Endothelial cell (in vitro differentiated cells): ENCODE results near the gene SLC20A1. TPM values are rescaled to one million over a fixed set of nuclear protein-coding genes. Genes with fewer than 3 reads are reported as not detected.
"Not testable (repeated sequence)": the region's sequence is repeated elsewhere in the genome, so short reads cannot be mapped to it uniquely, and the experiment has no call there.

Experiments
- DNase-seq: peaks from one replicate; pipeline ENCODE4 v3.0.0; 2021; ENCODE audit warnings: low spot score
- H3K27ac Mint-ChIP-seq: one replicate; pipeline ENCODE4 v1.8.0; 2021; ENCODE audit warnings: mixed read lengths, inconsistent platforms; ENCODE audit not compliant: unreplicated experiment
- H3K27me3 Mint-ChIP-seq: one replicate; pipeline ENCODE4 v1.8.0; 2021; ENCODE audit warnings: mild to moderate bottlenecking, moderate library complexity, mixed read lengths, inconsistent platforms; ENCODE audit not compliant: unreplicated experiment
- H3K36me3 Mint-ChIP-seq: one replicate; pipeline ENCODE4 v1.8.0; 2021; ENCODE audit warnings: mild to moderate bottlenecking, low read depth, mixed read lengths, inconsistent platforms; ENCODE audit not compliant: unreplicated experiment
- H3K4me1 Mint-ChIP-seq: one replicate; pipeline ENCODE4 v1.8.0; 2021; ENCODE audit warnings: mild to moderate bottlenecking, mixed read lengths, inconsistent platforms; ENCODE audit not compliant: unreplicated experiment
- H3K4me3 Mint-ChIP-seq: one replicate; pipeline ENCODE4 v1.8.0; 2021; ENCODE audit warnings: mild to moderate bottlenecking, mixed read lengths, inconsistent platforms; ENCODE audit not compliant: unreplicated experiment
- H3K9me3 Mint-ChIP-seq: one replicate; pipeline ENCODE4 v1.8.0; 2021; ENCODE audit warnings: mixed read lengths, inconsistent platforms; ENCODE audit not compliant: unreplicated experiment
- total RNA-seq: library from RNA; stranded (reverse); fragmentation: NEBNext Ultra II Directional; extraction: Animal tissue kit (Norgen Biotek cat#: 25700); gene quantifications from one replicate; pipeline ENCODE4 v1.2.1, GENCODE V29; 2021; ENCODE audit not compliant: unreplicated experiment
- TF ChIP-seq, protein P1 (sequence below): fragments of 200-600 bp; sonication (generic); IDR thresholded peaks from one replicate; pipeline ENCODE4 v1.5.0; 2021; ENCODE audit warnings: antibody characterized with exemption; ENCODE audit not compliant: unreplicated experiment

The SLC20A1 gene
- total RNA-seq, 1 donor from 2014 or later, result 255 TPM

GRCh38 chr2:112607680-112608438 lies 37.9 kb upstream of the SLC20A1 start:
- TF ChIP-seq, protein P1, sequence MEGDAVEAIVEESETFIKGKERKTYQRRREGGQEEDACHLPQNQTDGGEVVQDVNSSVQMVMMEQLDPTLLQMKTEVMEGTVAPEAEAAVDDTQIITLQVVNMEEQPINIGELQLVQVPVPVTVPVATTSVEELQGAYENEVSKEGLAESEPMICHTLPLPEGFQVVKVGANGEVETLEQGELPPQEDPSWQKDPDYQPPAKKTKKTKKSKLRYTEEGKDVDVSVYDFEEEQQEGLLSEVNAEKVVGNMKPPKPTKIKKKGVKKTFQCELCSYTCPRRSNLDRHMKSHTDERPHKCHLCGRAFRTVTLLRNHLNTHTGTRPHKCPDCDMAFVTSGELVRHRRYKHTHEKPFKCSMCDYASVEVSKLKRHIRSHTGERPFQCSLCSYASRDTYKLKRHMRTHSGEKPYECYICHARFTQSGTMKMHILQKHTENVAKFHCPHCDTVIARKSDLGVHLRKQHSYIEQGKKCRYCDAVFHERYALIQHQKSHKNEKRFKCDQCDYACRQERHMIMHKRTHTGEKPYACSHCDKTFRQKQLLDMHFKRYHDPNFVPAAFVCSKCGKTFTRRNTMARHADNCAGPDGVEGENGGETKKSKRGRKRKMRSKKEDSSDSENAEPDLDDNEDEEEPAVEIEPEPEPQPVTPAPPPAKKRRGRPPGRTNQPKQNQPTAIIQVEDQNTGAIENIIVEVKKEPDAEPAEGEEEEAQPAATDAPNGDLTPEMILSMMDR, result no peak
- Mint-ChIP-seq H3K9me3 (no peaks in the 10 kb centered on the region), H3K27me3 (no peaks in the 10 kb centered on the region), H3K36me3 (no peaks in the 10 kb centered on the region), H3K4me1 (peaks cover 3% of the 10 kb centered on the region), H3K4me3 (no peak overlapping the region), H3K27ac (no peak overlapping the region)
- DNase-seq, result no peak

- not testable (repeated sequence) for H3K27me3 Mint-ChIP-seq, H3K9me3 Mint-ChIP-seq, H3K4me1 Mint-ChIP-seq, H3K4me3 Mint-ChIP-seq, H3K36me3 Mint-ChIP-seq, DNase-seq
- peak overlapping the region; percentile 24 for H3K27ac Mint-ChIP-seq
These were observed 36.4 kb upstream of the SLC20A1 start for GRCh38 chr2:112609320-112609719.

- H3K9me3 Mint-ChIP-seq, H3K27me3 Mint-ChIP-seq, H3K27ac Mint-ChIP-seq, H3K36me3 Mint-ChIP-seq, DNase-seq, H3K4me3 Mint-ChIP-seq, H3K4me1 Mint-ChIP-seq: not testable (repeated sequence)
These were observed 33.5 kb upstream of the SLC20A1 start for GRCh38 chr2:112612283-112612682.

DNA sequence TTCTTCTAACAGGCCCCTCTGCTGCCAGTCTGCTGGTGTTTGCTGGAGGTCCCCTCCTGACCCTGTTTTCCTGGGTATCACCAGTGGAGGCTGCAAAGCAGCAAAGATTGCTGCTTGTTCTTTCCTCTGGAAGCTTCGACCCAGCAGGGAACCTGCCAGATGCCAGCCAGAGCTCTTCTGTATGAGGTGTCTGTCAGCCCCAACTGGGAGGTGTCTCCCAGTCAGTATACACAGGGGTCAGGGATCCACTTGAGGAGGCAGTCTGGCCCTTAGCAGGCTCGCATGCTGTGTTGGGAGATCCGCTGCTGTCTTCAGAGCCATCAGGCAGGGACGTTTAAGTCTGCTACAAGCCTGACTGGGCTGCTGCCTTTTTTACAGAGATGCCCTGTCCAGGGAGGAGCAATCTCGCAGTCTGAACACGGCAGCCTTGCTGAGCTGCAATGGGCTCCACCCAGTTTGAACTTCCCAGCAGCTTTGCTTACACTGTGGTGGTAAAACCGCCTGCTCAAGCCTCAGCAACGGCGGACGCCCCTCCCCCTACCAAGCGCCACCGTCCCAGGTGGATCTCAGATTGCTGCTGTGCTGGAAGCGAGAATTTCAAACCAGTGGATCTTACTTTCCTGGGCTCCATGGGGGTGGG lies 31.4 kb upstream of the SLC20A1 start:
- H3K36me3 Mint-ChIP-seq, result no peaks in the 10 kb centered on the region
- H3K9me3 Mint-ChIP-seq, result no peaks in the 10 kb centered on the region
- no peaks in the 10 kb centered on the region for H3K4me1 Mint-ChIP-seq
- H3K4me3 Mint-ChIP-seq, result no peak overlapping the region
- TF ChIP-seq, protein P1, result no peak
- H3K27ac Mint-ChIP-seq, result no peak overlapping the region
- no peaks in the 10 kb centered on the region for H3K27me3 Mint-ChIP-seq
- DNase-seq, result no peak

- no peaks in the 10 kb centered on the region for H3K4me1 Mint-ChIP-seq
- TF ChIP-seq, protein P1, result no peak
- no peak overlapping the region for H3K27ac Mint-ChIP-seq
- DNase-seq, result no peak
- no peaks in the 10 kb centered on the region for H3K27me3 Mint-ChIP-seq
- H3K36me3 Mint-ChIP-seq, result no peaks in the 10 kb centered on the region
- H3K9me3 Mint-ChIP-seq, result no peaks in the 10 kb centered on the region
- no peak overlapping the region for H3K4me3 Mint-ChIP-seq
These were observed 30.7 kb upstream of the SLC20A1 start for GRCh38 chr2:112615051-112615450.

- H3K4me1 Mint-ChIP-seq, H3K36me3 Mint-ChIP-seq, H3K27me3 Mint-ChIP-seq, DNase-seq, H3K27ac Mint-ChIP-seq, H3K4me3 Mint-ChIP-seq, H3K9me3 Mint-ChIP-seq: not testable (repeated sequence)
These were observed 29.9 kb upstream of the SLC20A1 start for GRCh38 chr2:112615798-112616197.
